Left ventricle myocardium inferior (tissue), 1 donor: Measurements from ENCODE around the gene TNFRSF1A. TPM values are rescaled to one million over a fixed set of nuclear protein-coding genes. Genes with fewer than 3 reads are reported as not detected.

ENCODE experiments used
- DNase-seq: peaks from one replicate; pipeline ENCODE4 v3.0.0-alpha.2; 2020
- H3K27ac ChIP-seq: fragments of 200-600 bp; replicated peaks from 2 replicates; pipeline ENCODE4 v1.8.0; 2021
- H3K27me3 ChIP-seq: fragments of 200-600 bp; 2 replicates; pipeline ENCODE4 v1.8.0; 2021; ENCODE audit warnings: low read depth
- H3K36me3 ChIP-seq: fragments of 200-600 bp; 2 replicates; pipeline ENCODE4 v1.8.0; 2021
- H3K4me1 ChIP-seq: fragments of 200-600 bp; 2 replicates; pipeline ENCODE4 v1.8.0; 2021
- H3K4me3 ChIP-seq: fragments of 200-600 bp; 2 replicates; pipeline ENCODE4 v1.8.0; 2021; ENCODE audit warnings: mild to moderate bottlenecking, moderate library complexity
- H3K9me3 ChIP-seq: fragments of 200-600 bp; replicated peaks from 2 replicates; pipeline ENCODE4 v1.8.0; 2021
- intact Hi-C: fragments of 100-400 bp; cut with micrococcal nuclease; formaldehyde crosslinking; loops from one replicate; pipeline ENCODE4 v1.11.0; 2022
- total RNA-seq: library from RNA; stranded (reverse); fragmentation: NEBNext Ultra II Directional; extraction: Animal tissue kit (Norgen Biotek cat#: 25700); gene quantifications from one replicate; pipeline ENCODE4 v1.2.1, GENCODE V29; 2021
- TF ChIP-seq, protein P1 (sequence below): fragments of 200-600 bp; IDR thresholded peaks from 2 replicates; pipeline ENCODE4 v1.8.0; 2021; ENCODE audit warnings: antibody characterized with exemption, mild to moderate bottlenecking, borderline replicate concordance
- donor health status: DM: no; HTN: yes; CAD: no; lungs with severe emphysema.

Gene TNFRSF1A
- total RNA-seq, 1 donor from 2014 or later: 45.6 TPM

- intact Hi-C loops: no loop called here
- H3K36me3 ChIP-seq: no peaks in the 10 kb centered on the region
- peak overlapping the region; percentile 58 for H3K27ac ChIP-seq
- H3K4me3 ChIP-seq: no peak overlapping the region
- TF ChIP-seq, protein P1, sequence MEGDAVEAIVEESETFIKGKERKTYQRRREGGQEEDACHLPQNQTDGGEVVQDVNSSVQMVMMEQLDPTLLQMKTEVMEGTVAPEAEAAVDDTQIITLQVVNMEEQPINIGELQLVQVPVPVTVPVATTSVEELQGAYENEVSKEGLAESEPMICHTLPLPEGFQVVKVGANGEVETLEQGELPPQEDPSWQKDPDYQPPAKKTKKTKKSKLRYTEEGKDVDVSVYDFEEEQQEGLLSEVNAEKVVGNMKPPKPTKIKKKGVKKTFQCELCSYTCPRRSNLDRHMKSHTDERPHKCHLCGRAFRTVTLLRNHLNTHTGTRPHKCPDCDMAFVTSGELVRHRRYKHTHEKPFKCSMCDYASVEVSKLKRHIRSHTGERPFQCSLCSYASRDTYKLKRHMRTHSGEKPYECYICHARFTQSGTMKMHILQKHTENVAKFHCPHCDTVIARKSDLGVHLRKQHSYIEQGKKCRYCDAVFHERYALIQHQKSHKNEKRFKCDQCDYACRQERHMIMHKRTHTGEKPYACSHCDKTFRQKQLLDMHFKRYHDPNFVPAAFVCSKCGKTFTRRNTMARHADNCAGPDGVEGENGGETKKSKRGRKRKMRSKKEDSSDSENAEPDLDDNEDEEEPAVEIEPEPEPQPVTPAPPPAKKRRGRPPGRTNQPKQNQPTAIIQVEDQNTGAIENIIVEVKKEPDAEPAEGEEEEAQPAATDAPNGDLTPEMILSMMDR: no peak
- H3K4me1 ChIP-seq: peaks cover 20% of the 10 kb centered on the region
- no peaks in the 10 kb centered on the region for H3K27me3 ChIP-seq
- no peak for DNase-seq
- no peaks in the 10 kb centered on the region for H3K9me3 ChIP-seq
Observed at GRCh38 chr12:6352193-6353173, 10.6 kb upstream of the TNFRSF1A start.

DNA sequence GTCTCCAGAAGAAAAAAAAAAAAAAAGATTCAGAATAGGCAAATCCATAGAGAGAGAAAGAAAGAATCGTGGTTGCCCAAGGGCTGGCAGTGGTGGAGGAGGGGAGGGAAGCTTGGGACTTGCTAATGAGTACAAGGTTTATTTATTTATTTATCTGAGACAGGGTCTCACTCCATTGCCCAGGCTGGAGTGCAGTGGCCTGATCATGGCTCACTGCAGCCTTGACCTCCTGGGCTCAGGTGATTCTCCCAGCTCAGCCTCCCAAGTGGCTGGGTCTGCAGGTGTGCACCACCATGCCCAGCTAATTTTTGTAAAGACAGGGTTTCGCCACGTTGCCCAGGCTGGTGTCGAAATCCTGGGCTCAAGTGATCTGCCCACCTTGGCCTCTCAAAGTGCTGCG is 9.7 kb upstream of the TNFRSF1A start:
- intact Hi-C loops: no loop called here
- no peak for DNase-seq
- no peaks in the 10 kb centered on the region for H3K9me3 ChIP-seq
- peak overlapping the region; percentile 58 for H3K27ac ChIP-seq
- no peak overlapping the region for H3K4me3 ChIP-seq
- TF ChIP-seq, protein P1: no peak
- H3K27me3 ChIP-seq: no peaks in the 10 kb centered on the region
- no peaks in the 10 kb centered on the region for H3K36me3 ChIP-seq
- peaks cover 27% of the 10 kb centered on the region for H3K4me1 ChIP-seq

- peak; percentile 61 for DNase-seq
- TF ChIP-seq, protein P1: no peak
- Histone ChIP-seq H3K27me3 (no peaks in the 10 kb centered on the region), H3K4me3 (peak overlapping the region; percentile 32), H3K9me3 (no peaks in the 10 kb centered on the region), H3K4me1 (peaks cover 54% of the 10 kb centered on the region), H3K27ac (peak overlapping the region; percentile 77), H3K36me3 (no peaks in the 10 kb centered on the region)
- intact Hi-C loops: no loop called here
Observed at GRCh38 chr12:6347367-6348338, 5.8 kb upstream of the TNFRSF1A start.

DNA sequence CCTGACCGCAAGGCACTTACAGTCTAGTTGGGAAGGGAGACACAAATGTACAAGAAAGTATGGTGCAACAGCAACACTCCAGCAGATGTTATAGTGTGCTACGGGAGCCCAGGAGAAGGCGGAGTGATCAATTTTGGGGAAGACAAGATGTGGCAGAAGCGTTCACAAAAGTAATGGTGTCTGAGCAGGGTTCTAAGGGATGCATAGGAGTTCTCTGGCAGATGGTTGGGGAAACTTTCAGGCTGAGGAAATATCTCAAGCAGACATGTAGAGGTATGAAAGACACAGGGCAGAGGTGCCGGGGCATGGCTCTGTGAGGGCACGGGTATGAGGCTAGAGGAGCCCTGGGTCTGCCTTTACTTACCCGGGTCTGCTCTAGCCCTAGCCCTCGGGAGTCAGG is 5.1 kb upstream of the TNFRSF1A start:
- peak overlapping the region; percentile 77 for H3K27ac ChIP-seq
- intact Hi-C loops: no loop called here
- no peaks in the 10 kb centered on the region for H3K36me3 ChIP-seq
- H3K9me3 ChIP-seq: no peaks in the 10 kb centered on the region
- TF ChIP-seq, protein P1: no peak
- no peak overlapping the region for H3K4me3 ChIP-seq
- no peak for DNase-seq
- peaks cover 54% of the 10 kb centered on the region for H3K4me1 ChIP-seq
- no peaks in the 10 kb centered on the region for H3K27me3 ChIP-seq

GRCh38 chr12:6346235-6346832 is 4.5 kb upstream of the TNFRSF1A start:
- intact Hi-C loops: no loop called here
- TF ChIP-seq, protein P1: no peak
- Histone ChIP-seq H3K9me3 (no peaks in the 10 kb centered on the region), H3K4me1 (peaks cover 59% of the 10 kb centered on the region), H3K27ac (peak overlapping the region; percentile 77), H3K4me3 (no peak overlapping the region), H3K36me3 (no peaks in the 10 kb centered on the region), H3K27me3 (no peaks in the 10 kb centered on the region)
- DNase-seq: no peak
